NCI-H1105 (cell line): Measurements from ENCODE around the gene CNIH4.
"Not testable (repeated sequence)": the region's sequence is repeated elsewhere in the genome, so short reads cannot be mapped to it uniquely, and the experiment has no call there.

Source experiments
- DNase-seq: peaks from one replicate; lab custom pipeline; 2025; lab: John Stamatoyannopoulos, UW

Gene CNIH4

GRCh38 chr1:224402472-224403036, 45.9 kb downstream of the CNIH4 start:
- no peak for DNase-seq

GRCh38 chr1:224404916-224405603, 48.4 kb downstream of the CNIH4 start:
- no peak for DNase-seq

GRCh38 chr1:224405604-224405970, 48.9 kb downstream of the CNIH4 start:
- DNase-seq = no peak

- DNase-seq = no peak
These were observed 49.5 kb downstream of the CNIH4 start for GRCh38 chr1:224406216-224406615.

GRCh38 chr1:224407571-224408293, 51.1 kb downstream of the CNIH4 start:
- DNase-seq = no peak

- no peak for DNase-seq
These were observed 51.6 kb downstream of the CNIH4 start for GRCh38 chr1:224408294-224408590.

GRCh38 chr1:224411766-224412165, 55.1 kb downstream of the CNIH4 start:
- no peak for DNase-seq

GRCh38 chr1:224420106-224420505, 63.4 kb downstream of the CNIH4 start:
- no peak for DNase-seq

- DNase-seq = no peak
These were observed 68.7 kb downstream of the CNIH4 start for GRCh38 chr1:224425279-224425884.

- DNase-seq = not testable (repeated sequence)
These were observed 70.2 kb downstream of the CNIH4 start for GRCh38 chr1:224426869-224427268.

- DNase-seq = no peak
These were observed 70.7 kb downstream of the CNIH4 start for GRCh38 chr1:224427346-224427745.

- DNase-seq = not testable (repeated sequence)
These were observed 72.0 kb downstream of the CNIH4 start for GRCh38 chr1:224428713-224429112.
